Choroid plexus epithelial cell (primary cell): ENCODE results near the gene RANBP17.

Experiments
- DNase-seq: peaks from one replicate; pipeline ENCODE4 v3.0.0-alpha.2; 2010; ENCODE audit warnings: low read depth
- H3K4me3 ChIP-seq: 2 replicates; pipeline ENCODE4 v1.5.1; 2011; ENCODE audit warnings: low read depth, mild to moderate bottlenecking, control low read depth, low read length, moderate library complexity
- TF ChIP-seq, protein P1 (sequence below): conservative IDR thresholded peaks from 2 replicates; pipeline ENCODE4 v1.5.1; 2011; ENCODE audit warnings: low read depth, mild to moderate bottlenecking, control low read depth, inconsistent platforms, low read length, moderate library complexity

Gene RANBP17

DNA sequence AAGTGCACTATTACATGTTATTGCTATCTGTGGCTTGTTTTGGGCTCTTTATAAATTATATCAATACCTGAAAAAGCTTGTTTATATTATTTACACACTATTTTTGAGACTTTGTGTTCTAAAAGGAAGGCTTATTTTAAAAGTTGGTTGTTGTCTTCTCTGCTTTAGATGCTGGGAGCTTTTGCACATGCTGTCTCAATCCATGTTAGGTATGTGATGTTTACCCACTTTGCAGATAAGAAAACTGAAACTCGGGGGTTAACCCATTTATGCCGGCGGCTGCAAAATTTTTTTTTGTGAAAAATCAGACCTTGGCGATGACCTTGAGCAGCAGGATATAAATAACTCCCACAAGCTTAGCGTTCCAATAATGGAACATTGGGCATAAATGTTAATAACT, 212.9 kb downstream of the RANBP17 start:
- no peak overlapping the region for H3K4me3 ChIP-seq
- TF ChIP-seq, protein P1, sequence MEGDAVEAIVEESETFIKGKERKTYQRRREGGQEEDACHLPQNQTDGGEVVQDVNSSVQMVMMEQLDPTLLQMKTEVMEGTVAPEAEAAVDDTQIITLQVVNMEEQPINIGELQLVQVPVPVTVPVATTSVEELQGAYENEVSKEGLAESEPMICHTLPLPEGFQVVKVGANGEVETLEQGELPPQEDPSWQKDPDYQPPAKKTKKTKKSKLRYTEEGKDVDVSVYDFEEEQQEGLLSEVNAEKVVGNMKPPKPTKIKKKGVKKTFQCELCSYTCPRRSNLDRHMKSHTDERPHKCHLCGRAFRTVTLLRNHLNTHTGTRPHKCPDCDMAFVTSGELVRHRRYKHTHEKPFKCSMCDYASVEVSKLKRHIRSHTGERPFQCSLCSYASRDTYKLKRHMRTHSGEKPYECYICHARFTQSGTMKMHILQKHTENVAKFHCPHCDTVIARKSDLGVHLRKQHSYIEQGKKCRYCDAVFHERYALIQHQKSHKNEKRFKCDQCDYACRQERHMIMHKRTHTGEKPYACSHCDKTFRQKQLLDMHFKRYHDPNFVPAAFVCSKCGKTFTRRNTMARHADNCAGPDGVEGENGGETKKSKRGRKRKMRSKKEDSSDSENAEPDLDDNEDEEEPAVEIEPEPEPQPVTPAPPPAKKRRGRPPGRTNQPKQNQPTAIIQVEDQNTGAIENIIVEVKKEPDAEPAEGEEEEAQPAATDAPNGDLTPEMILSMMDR: no peak
- DNase-seq: no peak

DNA sequence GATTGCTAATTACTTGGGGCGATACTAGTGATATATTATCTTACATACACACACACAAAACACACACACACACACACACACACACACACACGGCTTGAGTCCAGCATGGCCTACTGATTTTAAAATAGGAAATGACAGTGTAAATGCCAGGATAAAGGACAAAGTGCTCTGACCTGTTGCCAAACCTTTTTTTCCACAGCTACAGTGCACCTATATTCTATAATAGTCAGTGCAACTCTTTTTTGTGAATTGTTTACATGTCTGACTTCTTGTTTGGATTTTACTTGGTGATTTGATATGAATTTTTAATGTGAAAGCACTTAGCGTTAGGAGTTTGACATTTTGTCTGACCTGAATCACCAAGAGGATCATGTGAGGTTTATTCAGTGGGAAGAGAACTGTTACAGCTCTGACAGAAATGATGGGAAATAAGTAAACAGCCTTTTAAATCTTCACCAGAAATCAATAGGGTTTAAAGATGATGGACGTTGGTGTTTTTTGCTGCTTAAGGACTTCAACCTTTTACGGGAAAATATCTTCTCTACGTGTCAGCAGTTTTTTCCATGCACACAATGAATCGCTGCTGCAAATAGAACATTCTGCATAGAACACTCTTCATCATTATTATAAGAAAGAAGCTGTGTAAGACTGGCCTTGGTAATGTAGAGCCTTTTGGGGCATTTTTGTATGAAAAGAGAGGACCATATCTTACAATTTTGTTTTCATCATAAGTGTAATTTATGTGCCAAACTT, 218.5 kb downstream of the RANBP17 start:
- TF ChIP-seq, protein P1: no peak
- DNase-seq: no peak
- H3K4me3 ChIP-seq: no peak overlapping the region

DNA sequence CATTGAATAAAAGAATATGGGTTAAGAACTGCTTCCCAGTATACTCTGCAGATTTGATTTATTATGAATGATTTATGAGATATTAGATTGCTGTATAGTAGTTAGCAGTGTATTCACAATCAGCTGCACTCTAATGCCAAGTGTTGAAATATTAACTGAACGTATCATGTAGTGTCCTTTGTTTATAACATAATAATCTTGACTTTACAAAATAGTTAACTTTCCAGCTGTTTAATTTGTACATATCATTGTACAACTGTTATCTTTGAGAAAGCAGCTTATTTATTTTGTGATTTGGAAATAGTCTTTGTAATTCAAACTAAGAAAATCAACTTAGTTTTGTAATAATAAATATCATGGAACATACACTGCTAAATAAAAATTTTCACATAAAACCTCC, 219.5 kb downstream of the RANBP17 start:
- no peak overlapping the region for H3K4me3 ChIP-seq
- TF ChIP-seq, protein P1: no peak
- DNase-seq: no peak

DNA sequence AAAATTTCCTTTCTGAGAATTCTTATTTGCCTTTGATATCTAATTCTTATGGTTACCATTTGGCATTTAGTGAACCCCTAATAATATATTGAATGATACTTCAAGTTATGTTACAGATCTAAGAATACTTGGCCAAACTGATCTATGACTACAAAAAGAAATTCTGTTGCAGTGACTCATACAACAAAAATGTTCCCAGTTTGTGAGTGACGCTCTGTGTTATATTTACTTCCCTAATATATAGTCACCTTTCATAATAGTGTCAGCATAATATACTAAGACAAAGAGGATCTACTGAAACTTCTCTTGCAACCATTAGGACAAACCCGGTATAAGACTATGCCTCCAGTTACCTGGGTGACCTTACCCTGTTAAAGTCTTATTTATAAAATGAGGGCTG, 230.4 kb downstream of the RANBP17 start:
- no peak overlapping the region for H3K4me3 ChIP-seq
- TF ChIP-seq, protein P1: no peak
- peak; percentile 83 for DNase-seq

DNA sequence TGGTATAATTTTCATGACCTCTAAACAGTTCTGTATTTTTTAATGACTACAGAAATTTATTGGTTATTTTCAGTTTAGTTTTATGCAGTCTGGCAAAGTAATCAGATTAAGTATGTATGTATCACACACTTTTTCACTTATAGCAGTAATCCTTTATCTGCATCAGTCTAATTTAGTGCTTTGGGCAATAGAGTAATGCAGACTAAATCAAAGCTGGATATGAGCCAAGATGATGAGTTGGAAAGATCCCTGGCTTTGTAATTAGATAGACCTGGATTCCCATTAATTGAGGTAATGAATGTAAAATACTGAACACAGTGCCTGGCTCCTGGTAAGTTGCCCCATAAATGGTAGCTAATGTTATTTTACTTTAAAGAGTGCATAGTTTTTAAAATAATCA, 231.8 kb downstream of the RANBP17 start:
- H3K4me3 ChIP-seq: no peak overlapping the region
- peak; percentile 16 for DNase-seq
- TF ChIP-seq, protein P1: no peak

DNA sequence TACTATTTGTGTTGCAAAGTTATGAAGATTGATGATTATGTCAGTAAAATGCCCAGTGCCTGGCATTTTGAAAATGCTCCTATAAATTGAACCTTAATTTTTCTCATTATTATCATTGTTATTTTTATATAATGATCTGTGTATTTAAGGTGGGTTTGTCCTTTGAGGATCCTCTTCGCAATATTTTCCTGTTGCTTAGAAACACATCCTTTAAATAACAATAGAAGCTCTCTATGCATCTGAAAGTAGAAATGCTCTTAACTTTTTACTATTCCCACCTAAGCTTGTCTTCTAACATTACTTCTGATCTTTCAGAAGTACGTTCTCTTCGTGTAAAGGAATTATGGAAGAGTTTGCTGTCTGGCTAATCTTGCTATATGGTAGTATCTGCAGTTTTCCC, 232.5 kb downstream of the RANBP17 start:
- no peak for DNase-seq
- TF ChIP-seq, protein P1: no peak
- H3K4me3 ChIP-seq: no peak overlapping the region
